GM12801 (cell line): Measurements from ENCODE around the gene SLC35B4.

ENCODE experiments used
- CTCF ChIP-seq: IDR thresholded peaks from one replicate; pipeline ENCODE4 v1.5.1; 2011; ENCODE audit warnings: control low read depth; ENCODE audit not compliant: insufficient read length; ENCODE audit errors: extremely low read depth

SLC35B4 gene

GRCh38 chr7:134246761-134247160 lies 70.0 kb downstream of the SLC35B4 start:
- TF ChIP-seq CTCF: no peak

- TF ChIP-seq CTCF: no peak
Observed at GRCh38 chr7:134246347-134246746, 70.4 kb downstream of the SLC35B4 start.

GRCh38 chr7:134245253-134245652 lies 71.5 kb downstream of the SLC35B4 start:
- no peak for TF ChIP-seq CTCF
